MM.1S (cell line): Measurements from ENCODE around the gene LRRC49.

Experiments used
- DNase-seq: peaks from one replicate; pipeline ENCODE4 v3.0.0-alpha.2; 2015
- H2AFZ ChIP-seq: fragments of 300-600 bp; sonication (generic); 2 replicates; pipeline ENCODE4 v1.6.0; 2016; ENCODE audit warnings: antibody characterized with exemption, low read length
- H3F3A ChIP-seq: fragments of 300-600 bp; sonication (generic); 2 replicates; pipeline ENCODE4 v1.6.1; 2016; ENCODE audit warnings: mild to moderate bottlenecking, antibody characterized with exemption, low read length, moderate library complexity, mixed read lengths; ENCODE audit not compliant: insufficient read depth
- H3K27ac ChIP-seq: fragments of 300-600 bp; sonication (generic); 2 replicates; pipeline ENCODE4 v1.5.1; 2016; ENCODE audit warnings: mild to moderate bottlenecking, low read length
- H3K27me3 ChIP-seq: fragments of 300-600 bp; sonication (generic); replicated peaks from 2 replicates; pipeline ENCODE4 v1.6.0; 2016; ENCODE audit warnings: low read length; ENCODE audit not compliant: insufficient read depth
- H3K36me3 ChIP-seq: fragments of 300-600 bp; sonication (generic); replicated peaks from 2 replicates; pipeline ENCODE4 v1.6.1; 2016; ENCODE audit warnings: mild to moderate bottlenecking, low read length, mixed read lengths; ENCODE audit not compliant: insufficient read depth
- H3K4me1 ChIP-seq: fragments of 300-600 bp; sonication (generic); 2 replicates; pipeline ENCODE4 v1.6.1; 2016; ENCODE audit warnings: low read length, mixed read lengths
- H3K4me2 ChIP-seq: fragments of 300-600 bp; sonication (generic); 2 replicates; pipeline ENCODE4 v1.6.0; 2016; ENCODE audit warnings: low read depth, low read length
- H3K4me3 ChIP-seq: fragments of 300-600 bp; sonication (generic); 2 replicates; pipeline ENCODE4 v1.5.1; 2016; ENCODE audit warnings: low read length, mixed read lengths
- H3K79me2 ChIP-seq: fragments of 300-600 bp; sonication (generic); 2 replicates; pipeline ENCODE4 v1.6.1; 2016; ENCODE audit warnings: mixed run types, low read length, mixed read lengths
- H3K9ac ChIP-seq: fragments of 300-600 bp; sonication (generic); 2 replicates; pipeline ENCODE4 v1.6.1; 2016; ENCODE audit warnings: low read length, mixed read lengths
- H3K9me2 ChIP-seq: fragments of 300-600 bp; sonication (generic); replicated peaks from 2 replicates; pipeline ENCODE4 v1.6.1; 2016; ENCODE audit warnings: mild to moderate bottlenecking, low read length, mixed read lengths; ENCODE audit not compliant: insufficient read depth
- H3K9me3 ChIP-seq: fragments of 300-600 bp; sonication (generic); replicated peaks from 2 replicates; pipeline ENCODE4 v1.6.1; 2016; ENCODE audit warnings: mild to moderate bottlenecking, low read length, mixed read lengths; ENCODE audit not compliant: insufficient read depth
- H4K20me1 ChIP-seq: fragments of 300-600 bp; sonication (generic); 2 replicates; pipeline ENCODE4 v1.6.1; 2016; ENCODE audit warnings: mild to moderate bottlenecking, low read length, moderate library complexity, mixed read lengths; ENCODE audit not compliant: insufficient read depth
- EZH2 ChIP-seq: fragments of 300-600 bp; sonication (generic); optimal IDR thresholded peaks from 2 replicates; pipeline ENCODE3; 2017; ENCODE audit warnings: low read depth, mild to moderate bottlenecking, antibody characterized with exemption, low read length, mixed read lengths
- EZH2phosphoT487 ChIP-seq: fragments of 300-600 bp; sonication (generic); IDR thresholded peaks from 2 replicates; pipeline ENCODE4 v1.6.1; 2018; ENCODE audit warnings: antibody characterized with exemption, low read length
- TF ChIP-seq, protein P1 (sequence below): fragments of 300-600 bp; sonication (generic); IDR thresholded peaks from 2 replicates; pipeline ENCODE4 v1.5.1; 2016; ENCODE audit warnings: antibody characterized with exemption, low read length, mixed read lengths

LRRC49 gene

DNA sequence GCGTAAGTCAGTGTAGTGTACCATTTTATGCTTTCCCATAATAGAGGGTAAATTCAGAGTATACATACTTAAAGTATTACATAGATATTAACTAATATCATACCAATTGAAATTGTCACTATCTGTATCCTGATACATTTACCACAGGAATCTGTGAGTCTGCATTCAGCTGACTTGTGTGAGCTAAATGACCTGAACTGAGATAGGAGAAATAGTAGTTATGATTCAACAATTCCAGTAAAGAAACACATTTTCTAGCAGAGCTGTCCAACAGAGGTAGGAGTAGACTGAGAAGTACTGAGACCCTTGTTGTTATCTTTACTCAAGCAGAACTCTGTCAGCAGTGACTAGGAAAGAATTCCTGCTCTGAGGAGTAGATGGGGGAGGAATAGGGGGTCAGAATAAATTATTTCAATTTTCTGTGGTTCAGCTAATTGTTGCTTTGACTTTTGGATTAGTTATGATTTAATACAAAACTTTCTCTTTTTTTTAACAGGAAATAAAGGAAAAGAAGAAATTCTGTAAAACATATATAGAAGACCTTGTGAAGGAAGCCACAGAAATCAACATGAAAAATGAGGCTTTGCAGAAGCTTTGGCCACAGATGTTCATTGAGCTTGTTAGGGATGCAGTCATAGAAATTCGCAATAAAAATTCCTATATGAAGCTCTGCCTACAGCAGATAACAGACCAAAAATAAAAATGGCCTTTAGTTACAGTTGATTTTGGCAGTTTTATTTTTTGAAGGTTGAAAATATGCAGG lies 156.5 kb downstream of the LRRC49 start:
- Histone ChIP-seq H3K9ac (no peak overlapping the region), H2AFZ (no peak overlapping the region), H3K4me3 (no peak overlapping the region), H3K79me2 (no peaks in the 10 kb centered on the region), H4K20me1 (no peaks in the 10 kb centered on the region), H3K27ac (no peak overlapping the region), H3K4me1 (no peaks in the 10 kb centered on the region), H3K4me2 (no peak overlapping the region), H3F3A (no peaks in the 10 kb centered on the region), H3K27me3 (no peaks in the 10 kb centered on the region), H3K9me3 (no peaks in the 10 kb centered on the region), H3K9me2 (no peaks in the 10 kb centered on the region), H3K36me3 (no peaks in the 10 kb centered on the region)
- no peak for DNase-seq
- TF ChIP-seq, protein P1, sequence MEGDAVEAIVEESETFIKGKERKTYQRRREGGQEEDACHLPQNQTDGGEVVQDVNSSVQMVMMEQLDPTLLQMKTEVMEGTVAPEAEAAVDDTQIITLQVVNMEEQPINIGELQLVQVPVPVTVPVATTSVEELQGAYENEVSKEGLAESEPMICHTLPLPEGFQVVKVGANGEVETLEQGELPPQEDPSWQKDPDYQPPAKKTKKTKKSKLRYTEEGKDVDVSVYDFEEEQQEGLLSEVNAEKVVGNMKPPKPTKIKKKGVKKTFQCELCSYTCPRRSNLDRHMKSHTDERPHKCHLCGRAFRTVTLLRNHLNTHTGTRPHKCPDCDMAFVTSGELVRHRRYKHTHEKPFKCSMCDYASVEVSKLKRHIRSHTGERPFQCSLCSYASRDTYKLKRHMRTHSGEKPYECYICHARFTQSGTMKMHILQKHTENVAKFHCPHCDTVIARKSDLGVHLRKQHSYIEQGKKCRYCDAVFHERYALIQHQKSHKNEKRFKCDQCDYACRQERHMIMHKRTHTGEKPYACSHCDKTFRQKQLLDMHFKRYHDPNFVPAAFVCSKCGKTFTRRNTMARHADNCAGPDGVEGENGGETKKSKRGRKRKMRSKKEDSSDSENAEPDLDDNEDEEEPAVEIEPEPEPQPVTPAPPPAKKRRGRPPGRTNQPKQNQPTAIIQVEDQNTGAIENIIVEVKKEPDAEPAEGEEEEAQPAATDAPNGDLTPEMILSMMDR: no peak
- no peak for TF ChIP-seq EZH2
- TF ChIP-seq EZH2phosphoT487: no peak

DNA sequence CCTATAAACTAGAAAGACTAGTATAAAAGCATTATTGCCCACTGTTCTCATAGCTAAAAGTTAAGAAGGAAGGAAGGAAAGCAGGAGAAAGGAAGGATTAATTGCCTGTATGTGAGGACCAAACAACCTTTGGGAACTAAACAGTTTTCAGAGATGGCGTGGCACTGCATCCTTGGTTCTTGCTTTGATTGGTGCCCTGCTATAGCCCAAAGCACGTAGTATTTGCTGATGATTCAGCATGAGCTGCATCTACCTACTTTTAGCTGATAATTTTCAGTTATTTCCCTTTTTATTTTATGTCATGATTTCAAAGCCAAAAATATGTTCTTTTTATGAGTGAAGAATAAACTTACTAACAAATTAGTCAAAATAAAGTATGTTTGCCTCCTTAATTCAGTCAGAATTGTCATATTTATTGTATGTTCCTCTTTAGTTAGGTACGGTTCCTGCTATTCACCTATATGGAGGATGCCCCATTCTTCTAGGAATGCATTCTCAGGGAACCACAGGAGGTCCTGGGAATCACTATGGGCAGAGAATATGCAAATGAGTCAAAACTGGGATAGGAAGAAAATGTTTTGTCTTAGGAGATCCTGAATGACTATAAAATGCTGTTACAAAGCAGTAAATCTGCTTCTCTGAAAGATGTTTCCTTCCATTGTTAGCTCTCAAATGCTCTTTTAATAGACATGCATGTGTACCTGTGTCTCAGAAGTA lies 157.2 kb downstream of the LRRC49 start:
- TF ChIP-seq, protein P1: no peak
- TF ChIP-seq EZH2 (no peak), EZH2phosphoT487 (no peak)
- no peaks in the 10 kb centered on the region for H3K9me2 ChIP-seq
- H3K4me3 ChIP-seq: no peak overlapping the region
- H3K4me2 ChIP-seq: no peak overlapping the region
- H3K27ac ChIP-seq: no peak overlapping the region
- no peaks in the 10 kb centered on the region for H3K27me3 ChIP-seq
- H2AFZ ChIP-seq: no peak overlapping the region
- DNase-seq: no peak
- H3K79me2 ChIP-seq: no peaks in the 10 kb centered on the region
- no peaks in the 10 kb centered on the region for H4K20me1 ChIP-seq
- H3K9ac ChIP-seq: no peak overlapping the region
- no peaks in the 10 kb centered on the region for H3K4me1 ChIP-seq
- no peaks in the 10 kb centered on the region for H3F3A ChIP-seq
- H3K36me3 ChIP-seq: no peaks in the 10 kb centered on the region
- H3K9me3 ChIP-seq: no peaks in the 10 kb centered on the region

DNA sequence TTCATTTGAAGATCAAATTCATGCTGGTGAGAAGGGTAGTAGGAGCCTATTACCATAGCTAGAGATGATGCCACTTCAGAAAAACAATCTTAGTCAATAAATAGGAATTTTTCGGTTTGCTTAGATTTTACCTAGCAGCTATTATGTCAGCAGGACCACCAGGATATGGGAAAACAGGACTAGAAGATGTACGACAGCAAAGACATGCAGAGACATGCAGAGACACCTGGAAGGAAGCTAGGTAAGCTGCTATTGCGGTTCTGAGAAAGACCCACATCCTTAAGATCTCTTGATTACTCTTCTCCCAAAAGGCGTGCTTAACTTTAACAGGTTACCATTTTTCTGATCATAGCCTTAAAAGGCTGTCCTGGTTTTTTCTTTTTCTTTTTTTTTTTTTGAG lies 157.8 kb downstream of the LRRC49 start:
- no peak overlapping the region for H2AFZ ChIP-seq
- H3K9ac ChIP-seq: no peak overlapping the region
- TF ChIP-seq EZH2 (no peak), EZH2phosphoT487 (no peak)
- TF ChIP-seq, protein P1: no peak
- DNase-seq: no peak
- no peaks in the 10 kb centered on the region for H3K4me1 ChIP-seq
- no peaks in the 10 kb centered on the region for H4K20me1 ChIP-seq
- no peaks in the 10 kb centered on the region for H3K79me2 ChIP-seq
- H3K27ac ChIP-seq: no peak overlapping the region
- no peak overlapping the region for H3K4me3 ChIP-seq
- H3K36me3 ChIP-seq: no peaks in the 10 kb centered on the region
- H3K27me3 ChIP-seq: no peaks in the 10 kb centered on the region
- H3F3A ChIP-seq: no peaks in the 10 kb centered on the region
- H3K4me2 ChIP-seq: no peak overlapping the region
- H3K9me2 ChIP-seq: no peaks in the 10 kb centered on the region
- H3K9me3 ChIP-seq: no peaks in the 10 kb centered on the region
